ENCODE measurements around the gene ADSS1. TPM values are rescaled to one million over a fixed set of nuclear protein-coding genes. Genes with fewer than 3 reads are reported as not detected.
A peak's percentile ranks its signal among the peaks of the same experiment; 100 is the strongest.

The ADSS1 gene
- total RNA-seq, 4 donors from 2014 or later = 5.1 to 32.2 (median 8.8) TPM

GRCh38 chr14:104794631-104794992 lies 70.6 kb downstream of the ADSS1 start:
- Histone ChIP-seq H3K4me1 (peaks cover 3 to 89% (median 34%) of the 10 kb centered on the region in 3 donors), H3K4me3 (peak overlapping the region; percentile 87 to 92), H3K27ac (peak overlapping the region; percentile 34 to 89 (median 82)), H3K9me3 (no peaks in the 10 kb centered on the region), H3K27me3 (no peaks in the 10 kb centered on the region), H3K36me3 (peaks cover 0 to 32% of the 10 kb centered on the region in 2 donors)
- WGBS, 2 donors (ENCODE audit: low coverage in 1 of 2) = 0% methylated on average over 3 of the region's 16 CpGs; no CpG with 5 or more reads in 1 of the 2 donors
- no peak for TF ChIP-seq POLR2A (IDR thresholded peaks at IDR 0.05)
- TF ChIP-seq, protein P1, sequence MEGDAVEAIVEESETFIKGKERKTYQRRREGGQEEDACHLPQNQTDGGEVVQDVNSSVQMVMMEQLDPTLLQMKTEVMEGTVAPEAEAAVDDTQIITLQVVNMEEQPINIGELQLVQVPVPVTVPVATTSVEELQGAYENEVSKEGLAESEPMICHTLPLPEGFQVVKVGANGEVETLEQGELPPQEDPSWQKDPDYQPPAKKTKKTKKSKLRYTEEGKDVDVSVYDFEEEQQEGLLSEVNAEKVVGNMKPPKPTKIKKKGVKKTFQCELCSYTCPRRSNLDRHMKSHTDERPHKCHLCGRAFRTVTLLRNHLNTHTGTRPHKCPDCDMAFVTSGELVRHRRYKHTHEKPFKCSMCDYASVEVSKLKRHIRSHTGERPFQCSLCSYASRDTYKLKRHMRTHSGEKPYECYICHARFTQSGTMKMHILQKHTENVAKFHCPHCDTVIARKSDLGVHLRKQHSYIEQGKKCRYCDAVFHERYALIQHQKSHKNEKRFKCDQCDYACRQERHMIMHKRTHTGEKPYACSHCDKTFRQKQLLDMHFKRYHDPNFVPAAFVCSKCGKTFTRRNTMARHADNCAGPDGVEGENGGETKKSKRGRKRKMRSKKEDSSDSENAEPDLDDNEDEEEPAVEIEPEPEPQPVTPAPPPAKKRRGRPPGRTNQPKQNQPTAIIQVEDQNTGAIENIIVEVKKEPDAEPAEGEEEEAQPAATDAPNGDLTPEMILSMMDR (IDR thresholded peaks at IDR 0.05) = peak in 1 of 4 experiments; percentile 24
- no peak for ATAC-seq

DNA sequence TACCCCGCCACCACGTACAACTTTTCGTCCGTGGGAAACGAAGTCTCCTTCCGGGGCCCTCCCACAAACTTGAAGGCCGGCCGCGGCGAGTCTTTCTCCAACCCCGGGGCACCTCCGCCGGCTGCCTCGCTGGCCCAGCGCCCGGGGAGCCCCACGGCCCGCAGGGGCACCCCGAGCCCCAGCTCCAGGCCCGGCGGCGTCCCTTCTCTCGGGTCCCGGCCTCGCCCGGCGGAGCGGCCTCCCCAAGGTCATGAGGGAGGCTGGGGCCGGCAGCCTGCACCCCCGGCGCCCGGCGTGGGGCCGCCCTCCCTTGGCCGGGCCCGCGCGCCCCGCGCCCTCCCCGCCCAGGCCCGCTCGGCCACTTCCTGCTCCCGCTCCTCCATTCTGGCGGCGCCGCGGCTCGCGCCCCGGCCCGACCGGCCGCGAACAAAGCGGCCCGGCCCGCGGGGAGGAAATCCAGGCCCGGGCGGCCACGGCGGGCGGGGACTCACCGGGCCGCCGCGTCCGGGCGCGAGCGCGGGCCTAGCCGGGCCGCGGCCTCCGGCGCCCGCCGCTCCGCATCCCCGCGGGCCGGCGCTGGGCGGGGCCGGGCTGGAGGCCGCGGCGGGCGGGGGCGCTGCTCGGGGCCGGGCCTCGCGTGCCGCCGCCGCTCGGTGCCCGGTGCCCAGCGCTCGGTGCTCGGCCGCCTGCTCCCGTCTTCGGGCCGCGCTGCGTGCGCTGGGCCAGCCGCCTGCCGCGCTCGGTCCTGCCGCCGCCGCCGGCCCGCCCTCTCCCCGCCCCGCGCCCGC lies 71.2 kb downstream of the ADSS1 start, which contains the start of gene AKT1:
AKT1 (minus strand) TSS at position 756 of the 788 bp plus-strand sequence. CDS start 3,105 bp downstream, outside the sequence.
- Histone ChIP-seq H3K36me3 (peaks cover 0 to 26% of the 10 kb centered on the region in 2 donors), H3K4me3 (peak within 1 kb of the TSS; percentile 87 to 92), H3K27me3 (no peaks in the 10 kb centered on the region), H3K4me1 (peaks cover 3 to 89% (median 35%) of the 10 kb centered on the region in 3 donors), H3K9me3 (no peaks in the 10 kb centered on the region), H3K27ac (peak within 1 kb of the TSS; percentile 43 to 98 (median 90))
- no CpG with 5 or more reads among the region's 124 CpGs for WGBS, 2 donors (ENCODE audit: low coverage in 1 of 2)
- ATAC-seq = peak; percentile 50
- TF ChIP-seq, protein P1 (IDR thresholded peaks at IDR 0.05) = no peak
- TF ChIP-seq POLR2AphosphoS5 (IDR thresholded peaks at IDR 0.05) (no peak), EP300 (IDR thresholded peaks at IDR 0.05) (no peak), POLR2A (IDR thresholded peaks at IDR 0.05) (no peak)

DNA sequence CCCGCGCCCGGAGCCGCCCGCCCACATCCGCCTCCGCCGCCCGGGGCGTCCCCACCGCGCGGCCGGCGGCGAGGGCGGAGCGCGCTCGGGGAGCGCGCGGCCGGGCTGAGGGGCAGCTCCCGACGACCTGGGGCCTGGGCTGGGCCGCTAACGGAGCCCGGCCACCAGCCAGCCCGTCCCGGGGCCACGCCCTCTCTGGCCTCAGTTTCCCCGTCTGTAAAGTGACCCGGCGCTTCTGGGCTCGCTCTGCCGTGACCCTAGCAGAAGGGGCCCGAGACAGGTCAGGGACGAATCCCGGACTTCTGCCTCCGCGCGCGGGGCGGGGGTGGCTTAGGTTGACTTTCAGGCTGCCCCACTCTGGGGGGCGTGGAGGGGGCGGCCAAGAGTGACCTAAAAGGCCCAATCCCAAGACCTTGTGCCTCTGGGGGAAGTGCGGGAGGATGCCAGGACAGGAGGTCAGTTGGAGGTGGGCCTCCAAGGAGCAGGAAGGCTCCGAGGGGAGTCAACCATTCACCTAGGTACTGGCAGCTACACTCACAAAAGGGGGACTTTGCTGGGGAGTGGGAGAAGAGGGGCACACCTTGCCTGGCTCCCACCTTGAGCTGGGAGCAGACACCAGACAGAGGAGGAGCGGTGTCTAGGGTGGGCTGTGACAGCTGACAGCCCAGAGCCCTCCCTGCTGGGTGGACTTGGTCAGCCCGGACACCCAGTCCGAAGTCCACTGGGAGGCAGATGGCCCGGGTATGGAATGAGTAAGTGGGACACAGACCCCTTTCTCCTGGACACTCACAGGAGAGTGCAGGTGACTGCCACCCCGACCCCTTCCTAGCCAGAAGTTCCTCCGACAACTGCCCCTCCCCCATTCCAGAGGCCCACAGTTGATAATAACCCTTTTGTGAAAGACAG lies 72.0 kb downstream of the ADSS1 start:
- Histone ChIP-seq H3K4me1 (peaks cover 3 to 83% (median 36%) of the 10 kb centered on the region in 3 donors), H3K27ac (peak overlapping the region; percentile 43 to 98 (median 90)), H3K4me3 (peak overlapping the region; percentile 34 to 92), H3K27me3 (no peaks in the 10 kb centered on the region), H3K36me3 (peaks cover 0 to 17% of the 10 kb centered on the region in 2 donors), H3K9me3 (no peaks in the 10 kb centered on the region)
- ATAC-seq = peak; percentile 73
- WGBS, 2 donors (ENCODE audit: low coverage in 1 of 2) = 0% methylated on average over 1 of the region's 55 CpGs; no CpG with 5 or more reads in 1 of the 2 donors
- no peak for TF ChIP-seq EP300 (IDR thresholded peaks at IDR 0.05)
- peak; percentile 81 for TF ChIP-seq POLR2A (IDR thresholded peaks at IDR 0.05)
- TF ChIP-seq POLR2AphosphoS5 (IDR thresholded peaks at IDR 0.05) = no peak

DNA sequence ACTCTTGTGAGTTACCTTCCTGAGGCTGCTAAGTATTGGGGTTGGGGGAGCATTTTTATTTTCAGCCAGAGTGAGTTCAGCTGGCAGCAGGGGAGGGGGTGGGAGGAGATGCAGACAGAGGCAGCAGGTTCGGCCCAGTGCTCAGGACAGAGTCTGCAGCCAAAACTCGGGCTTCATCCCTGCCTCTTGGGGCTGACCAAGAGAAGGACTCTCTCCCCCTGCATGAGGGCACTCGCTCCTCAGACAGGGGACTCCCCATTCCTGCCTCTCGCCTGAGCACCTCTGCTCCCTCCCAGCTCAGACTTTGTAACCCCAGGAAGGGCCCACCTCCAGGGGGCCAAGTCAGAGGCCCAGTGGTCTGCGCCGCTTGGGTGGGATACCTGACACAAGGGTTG lies 72.7 kb downstream of the ADSS1 start:
- WGBS, 2 donors (ENCODE audit: low coverage in 1 of 2) = no CpG with 5 or more reads among the region's 6 CpGs
- ATAC-seq = no peak
- Histone ChIP-seq H3K9me3 (no peaks in the 10 kb centered on the region), H3K27me3 (no peaks in the 10 kb centered on the region), H3K4me1 (peaks cover 3 to 83% (median 42%) of the 10 kb centered on the region in 3 donors), H3K27ac (peak overlapping the region in 3 of 4 donors; percentile 89 to 98 (median 91)), H3K4me3 (no peak overlapping the region), H3K36me3 (peaks cover 0 to 11% of the 10 kb centered on the region in 2 donors)
- TF ChIP-seq, protein P1 (IDR thresholded peaks at IDR 0.05) = no peak
- TF ChIP-seq POLR2AphosphoS5 (IDR thresholded peaks at IDR 0.05) = no peak
- TF ChIP-seq POLR2A (IDR thresholded peaks at IDR 0.05) = no peak
- TF ChIP-seq EP300 (IDR thresholded peaks at IDR 0.05) = no peak

Small RNAs within 50 kb of the gene (small RNA-seq; reads per million reads assigned to genes)
- 0 to 1.4 (median 0) reads per million in 4 donors for gene MIR4710

Other genes starting within 250 kb of the ADSS1 start
- under 1 TPM in 2 of 4 donors, not detected in 2; 0.54 to 0.78 TPM for gene C14orf180, start 144.5 kb upstream of the ADSS1 start, total RNA-seq
- 1 to 10 TPM in 1 of 4 donors, under 1 TPM in 3; 0.46 to 1.9 (median 0.72) TPM for gene TMEM179, start 119.5 kb upstream of the ADSS1 start, total RNA-seq
- gene INF2, start 34.6 kb upstream of the ADSS1 start, total RNA-seq = 100 to 1,000 TPM in 1 of 4 donors, 10 to 100 TPM in 3; 44.6 to 102 (median 64.7) TPM
- 100 to 1,000 TPM; 188 to 513 (median 363) TPM for gene SIVA1, start 28.9 kb downstream of the ADSS1 start, total RNA-seq
- 100 to 1,000 TPM; 134 to 283 (median 143) TPM for gene AKT1, start 71.5 kb downstream of the ADSS1 start, total RNA-seq
- 1 to 10 TPM; 2.0 to 4.8 (median 3.2) TPM for gene ZBTB42, start 76.9 kb downstream of the ADSS1 start, total RNA-seq
- 10 to 100 TPM; 18.7 to 64.7 (median 25.5) TPM for gene CEP170B, start 141.0 kb downstream of the ADSS1 start, total RNA-seq
- gene PLD4, start 200.7 kb downstream of the ADSS1 start, total RNA-seq = under 1 TPM in 3 of 4 donors, not detected in 1; under 0.01 to 0.42 (median 0.31) TPM